Ovary (tissue), 3 donors: ENCODE results near the gene ADRA2C.

Experiments used
- EP300 ChIP-seq: sonication (generic); formaldehyde crosslinking; IDR thresholded peaks from one replicate; pipeline ENCODE4 v1.6.1; 2017; ENCODE audit warnings: antibody characterized with exemption
- POLR2A ChIP-seq: fragments of 450-650 bp; IDR thresholded peaks from one replicate; pipeline ENCODE4 v1.6.1; 2017; ENCODE audit warnings: antibody characterized with exemption, mild to moderate bottlenecking, moderate library complexity
- TF ChIP-seq, protein P1 (sequence below), 3 donors: fragments of 450-650 bp in 2 of 3; fragments of 200-600 bp in 1 of 3; IDR thresholded peaks; one replicate each; pipeline versions ENCODE4 v1.5.1 to v1.8.0; 2016 to 2022; ENCODE audit warnings: antibody characterized with exemption in 3 of 3, mild to moderate bottlenecking in 1 of 3
- donor health status: DM: no; HTN: no; CAD: no.

GRCh38 chr4:3790006-3790561 lies 23.9 kb downstream of the ADRA2C start:
- TF ChIP-seq, protein P1, sequence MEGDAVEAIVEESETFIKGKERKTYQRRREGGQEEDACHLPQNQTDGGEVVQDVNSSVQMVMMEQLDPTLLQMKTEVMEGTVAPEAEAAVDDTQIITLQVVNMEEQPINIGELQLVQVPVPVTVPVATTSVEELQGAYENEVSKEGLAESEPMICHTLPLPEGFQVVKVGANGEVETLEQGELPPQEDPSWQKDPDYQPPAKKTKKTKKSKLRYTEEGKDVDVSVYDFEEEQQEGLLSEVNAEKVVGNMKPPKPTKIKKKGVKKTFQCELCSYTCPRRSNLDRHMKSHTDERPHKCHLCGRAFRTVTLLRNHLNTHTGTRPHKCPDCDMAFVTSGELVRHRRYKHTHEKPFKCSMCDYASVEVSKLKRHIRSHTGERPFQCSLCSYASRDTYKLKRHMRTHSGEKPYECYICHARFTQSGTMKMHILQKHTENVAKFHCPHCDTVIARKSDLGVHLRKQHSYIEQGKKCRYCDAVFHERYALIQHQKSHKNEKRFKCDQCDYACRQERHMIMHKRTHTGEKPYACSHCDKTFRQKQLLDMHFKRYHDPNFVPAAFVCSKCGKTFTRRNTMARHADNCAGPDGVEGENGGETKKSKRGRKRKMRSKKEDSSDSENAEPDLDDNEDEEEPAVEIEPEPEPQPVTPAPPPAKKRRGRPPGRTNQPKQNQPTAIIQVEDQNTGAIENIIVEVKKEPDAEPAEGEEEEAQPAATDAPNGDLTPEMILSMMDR (IDR thresholded peaks at IDR 0.05) = no peak
- TF ChIP-seq EP300 = no peak
- no peak for TF ChIP-seq POLR2A
